ENCODE measurements around the gene ATP2A1.

- TF ChIP-seq CTCF (IDR thresholded peaks at IDR 0.05) (no peak), POLR2A (IDR thresholded peaks at IDR 0.05) (no peak)
Observed at GRCh38 chr16:28915181-28915580, 36.9 kb downstream of the ATP2A1 start.

All from uterus (tissue), 2 donors.